Measurements from ENCODE around the gene FKBP10. TPM values are rescaled to one million over a fixed set of nuclear protein-coding genes. Genes with fewer than 3 reads are reported as not detected.

FKBP10 gene
- total and polyA plus RNA-seq, 7 experiments from 2014 or later = 0.34 to 0.76 TPM; not detected in 5

DNA sequence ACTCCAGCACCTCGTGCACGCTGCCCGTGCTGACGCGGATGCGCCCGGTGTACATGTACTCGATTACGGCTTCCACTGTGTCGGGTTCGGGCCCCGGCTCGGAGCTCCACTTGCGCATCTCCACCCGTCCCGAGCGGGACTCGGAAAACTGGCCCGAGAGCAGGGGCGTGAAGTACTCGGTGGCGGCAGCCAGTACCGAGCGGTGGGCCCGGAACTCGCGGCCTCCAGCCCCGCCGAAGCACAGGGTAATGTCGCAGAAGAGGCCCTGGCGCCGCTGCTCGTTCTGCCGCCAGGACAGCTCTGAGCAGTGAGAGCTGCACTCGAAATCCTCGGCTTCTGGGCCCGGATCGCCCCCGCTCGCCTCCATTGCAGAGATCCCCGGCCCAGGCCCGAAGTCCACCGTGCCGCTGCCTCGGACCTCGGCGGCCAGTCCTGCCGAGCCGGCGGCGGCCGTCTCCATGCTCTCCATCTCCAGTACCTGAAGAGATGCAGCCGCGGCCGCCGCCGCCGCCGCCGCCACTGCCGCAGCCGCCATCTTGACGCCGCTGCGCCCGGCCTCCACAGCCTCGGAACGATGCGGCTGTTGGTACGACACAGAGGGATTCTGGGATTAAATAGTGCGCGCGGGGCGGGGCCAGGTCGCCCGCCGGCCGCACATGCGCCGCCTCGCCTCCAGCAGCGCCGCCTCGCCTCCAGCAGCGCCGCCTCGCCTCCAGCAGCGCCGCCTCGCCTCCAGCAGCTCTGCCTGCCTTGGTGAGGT is 52.2 kb downstream of the FKBP10 start, which contains the start of gene KLHL11:
Gene KLHL11 (minus strand): TSS at position 588 of the 760 bp plus-strand sequence. CDS start 53 bp downstream, at position 535.
- Histone ChIP-seq H3K9me3 (ENCODE audit: control insufficient read depth in 2 of 3, low read length in 3 of 3) (no peaks in the 10 kb centered on the region), H3K27ac (ENCODE audit: low read depth, low read length) (peak within 1 kb of the TSS; percentile 90), H3K4me1 (ENCODE audit: control insufficient read depth in 2 of 2, insufficient read depth in 2 of 2, low read length in 2 of 2) (peaks cover 25 to 31% of the 10 kb centered on the region in 2 donors), H3K4me3 (ENCODE audit: low read length) (peak within 1 kb of the TSS; percentile 89), H3K27me3 (ENCODE audit: control insufficient read depth in 2 of 2, insufficient read depth in 2 of 2, low read length in 2 of 2) (no peaks in the 10 kb centered on the region), H3K36me3 (ENCODE audit: control insufficient read depth in 2 of 3, insufficient read depth in 3 of 3, low read length in 3 of 3) (peaks cover 0 to 27% (median 0%) of the 10 kb centered on the region in 3 experiments)
- Mint-ChIP-seq H3K27ac (peak within 1 kb of the TSS in 4 of 9 donors; percentile 73 to 92 (median 90)), H3K9me3 (peaks cover 0 to 2% (median 0%) of the 10 kb centered on the region in 11 donors), H3K4me3 (no peak within 1 kb of the TSS), H3K36me3 (peaks cover 0 to 9% (median 7%) of the 10 kb centered on the region in 5 donors), H3K27me3 (no peaks in the 10 kb centered on the region), H3K4me1 (peaks cover 15 to 43% (median 32%) of the 10 kb centered on the region in 7 donors)
- peak; percentile 78 to 88 (median 86) for DNase-seq
- peak; percentile 97 for ATAC-seq
- POLR2A ChIA-PET = interaction anchor here (1.2 to 3.0 kb wide), 8 partner anchors 13 to 1646 kb away, joined by 4 to 17 read pairs (median 10); partner anchors contain the start of genes ACLY, DNAJC7, EIF1 and KLHL10
- CTCF ChIA-PET = interaction anchor here (0.7 kb wide), 1 partner anchor 66 kb away, joined by 3 read pairs; the partner anchor contains the start of gene ODAD4
- intact Hi-C loops (cut with micrococcal nuclease) = loop anchor here (1.0 to 10.0 kb wide), 12 partner anchors 29 to 1218 kb away; partner anchors contain the start of genes NT5C3B (in 2 of the 2), CNP (in 1 of the 2), DNAJC7 (in 1 of the 2) and EIF1 (in 1 of the 2)

DNA sequence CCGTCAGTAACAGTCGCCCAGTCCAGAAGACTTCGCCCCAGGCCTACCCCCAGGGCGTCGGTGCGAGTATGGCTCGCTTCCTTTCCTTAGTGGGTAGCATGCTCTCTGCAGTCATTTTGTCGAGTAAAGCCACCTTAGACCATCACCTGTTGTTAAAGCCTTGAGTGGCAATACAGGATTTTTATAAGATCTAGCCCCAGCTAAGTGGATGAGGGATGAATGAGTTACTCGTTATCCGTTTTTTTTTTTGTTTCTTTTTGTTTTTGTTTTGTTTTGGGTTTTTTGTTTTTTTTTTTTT is 52.7 kb downstream of the FKBP10 start:
- H3K27ac Mint-ChIP-seq = peak overlapping the region in 4 of 9 donors; percentile 73 to 92 (median 90)
- H3K36me3 Mint-ChIP-seq = peaks cover 0 to 12% (median 9%) of the 10 kb centered on the region in 5 donors
- H3K4me1 Mint-ChIP-seq = peaks cover 13 to 38% (median 27%) of the 10 kb centered on the region in 7 donors
- H3K4me3 Mint-ChIP-seq = no peak overlapping the region
- Histone ChIP-seq H3K4me1 (ENCODE audit: control insufficient read depth in 2 of 2, insufficient read depth in 2 of 2, low read length in 2 of 2) (peaks cover 25 to 28% of the 10 kb centered on the region in 2 donors), H3K4me3 (ENCODE audit: low read length) (peak overlapping the region; percentile 44), H3K9me3 (ENCODE audit: control insufficient read depth in 2 of 3, low read length in 3 of 3) (no peaks in the 10 kb centered on the region), H3K27me3 (ENCODE audit: control insufficient read depth in 2 of 2, insufficient read depth in 2 of 2, low read length in 2 of 2) (no peaks in the 10 kb centered on the region), H3K36me3 (ENCODE audit: control insufficient read depth in 2 of 3, insufficient read depth in 3 of 3, low read length in 3 of 3) (peaks cover 0 to 32% (median 0%) of the 10 kb centered on the region in 3 experiments), H3K27ac (ENCODE audit: low read depth, low read length) (peak overlapping the region; percentile 90)
- CTCF ChIA-PET = interaction anchor here (0.7 kb wide), 2 partner anchors 16 to 1602 kb away, joined by 3 to 4 read pairs; no protein-coding TSS in a partner anchor
- POLR2A ChIA-PET = interaction anchor here (0.6 to 3.0 kb wide), 8 partner anchors 29 to 1646 kb away, joined by 3 to 17 read pairs (median 6); partner anchors contain the start of genes ACLY, DNAJC7, EIF1 and KLHL10
- no peaks in the 10 kb centered on the region for H3K27me3 Mint-ChIP-seq
- DNase-seq (no peak), ATAC-seq (no peak)
- intact Hi-C loops (cut with micrococcal nuclease) = loop anchor here (1.0 to 10.0 kb wide), 12 partner anchors 29 to 1218 kb away; partner anchors contain the start of genes NT5C3B (in 2 of the 2), CNP (in 1 of the 2), DNAJC7 (in 1 of the 2) and EIF1 (in 1 of the 2)
- H3K9me3 Mint-ChIP-seq = peaks cover 0 to 2% (median 0%) of the 10 kb centered on the region in 11 donors

DNA sequence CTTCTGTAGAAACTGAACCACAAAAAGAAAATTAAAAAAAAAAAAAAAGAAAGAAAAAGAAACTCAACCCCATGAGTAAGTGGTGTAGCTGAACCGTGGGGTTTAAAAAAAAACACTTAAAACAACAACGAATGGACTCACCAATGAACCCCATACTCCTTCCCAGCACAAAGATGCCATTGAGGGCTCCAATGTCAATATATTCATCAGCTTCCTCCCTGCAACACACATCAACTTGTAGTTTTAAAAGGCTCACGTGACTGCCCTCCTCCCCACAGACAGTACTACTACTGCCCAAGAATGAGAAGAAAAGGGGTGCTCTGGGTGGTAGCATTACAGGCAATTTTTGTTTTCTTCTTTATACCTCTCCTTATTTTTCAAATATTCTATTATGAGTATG is 55.8 kb downstream of the FKBP10 start:
- intact Hi-C loops (cut with micrococcal nuclease) = loop anchor here (5.0 to 10.0 kb wide), 4 partner anchors 134 to 1221 kb away; partner anchors contain the start of genes DNAJC7 (in 1 of the 2), HAP1 (in 1 of the 2), NAGLU (in 1 of the 2) and SMARCE1 (in 1 of the 2)
- DNase-seq (no peak), ATAC-seq (no peak)
- peak overlapping the region in 8 of 9 donors; percentile 2 to 87 (median 64) for H3K27ac Mint-ChIP-seq
- H3K27ac ChIP-seq (ENCODE audit: low read depth, low read length) = no peak overlapping the region
- POLR2A ChIA-PET = interaction anchor here (0.8 kb wide), 1 partner anchor 310 kb away, joined by 3 read pairs; no protein-coding TSS in a partner anchor
- H3K4me3 ChIP-seq (ENCODE audit: low read length) = no peak overlapping the region
- peak overlapping the region in 4 of 10 donors; percentile 6 to 51 (median 25) for H3K4me3 Mint-ChIP-seq
- peaks cover 0 to 3% (median 0%) of the 10 kb centered on the region in 11 donors for H3K9me3 Mint-ChIP-seq
- peaks cover 0 to 32% (median 12%) of the 10 kb centered on the region in 7 donors for H3K4me1 Mint-ChIP-seq
- H3K27me3 Mint-ChIP-seq = no peaks in the 10 kb centered on the region
- H3K36me3 Mint-ChIP-seq = peaks cover 0 to 37% (median 9%) of the 10 kb centered on the region in 5 donors
- no peaks in the 10 kb centered on the region for H3K27me3 ChIP-seq (ENCODE audit: control insufficient read depth in 2 of 2, insufficient read depth in 2 of 2, low read length in 2 of 2)
- H3K4me1 ChIP-seq (ENCODE audit: control insufficient read depth in 2 of 2, insufficient read depth in 2 of 2, low read length in 2 of 2) = peaks cover 6 to 10% of the 10 kb centered on the region in 2 donors
- no peaks in the 10 kb centered on the region for H3K9me3 ChIP-seq (ENCODE audit: control insufficient read depth in 2 of 3, low read length in 3 of 3)
- CTCF ChIA-PET = no interaction called here
- H3K36me3 ChIP-seq (ENCODE audit: control insufficient read depth in 2 of 3, insufficient read depth in 3 of 3, low read length in 3 of 3) = peaks cover 0 to 54% (median 3%) of the 10 kb centered on the region in 3 experiments

DNA sequence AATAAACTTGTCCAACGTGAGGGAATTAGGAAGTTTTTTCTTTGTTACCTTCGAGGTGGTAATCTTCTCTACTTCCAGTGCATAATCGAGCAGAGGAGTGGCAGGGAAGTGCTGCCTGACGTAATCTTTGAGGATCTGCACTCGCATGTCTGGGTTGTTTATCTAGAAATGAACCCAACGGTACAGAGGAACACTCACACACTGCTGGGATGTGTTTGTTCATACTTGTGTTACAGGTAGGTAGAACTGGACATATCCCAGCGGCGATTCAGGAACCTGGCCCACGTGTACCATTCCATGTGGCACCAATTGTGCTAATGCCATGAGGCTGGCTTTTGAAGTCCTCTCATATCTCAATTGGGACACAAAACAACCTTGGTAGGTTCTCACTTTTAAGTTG is 56.6 kb downstream of the FKBP10 start:
- H3K27ac Mint-ChIP-seq = peak overlapping the region in 4 of 9 donors; percentile 13 to 68 (median 42)
- H3K4me1 ChIP-seq (ENCODE audit: control insufficient read depth in 2 of 2, insufficient read depth in 2 of 2, low read length in 2 of 2) = peaks cover 0 to 1% of the 10 kb centered on the region in 2 donors
- peak overlapping the region in 1 of 10 donors; percentile 44 for H3K4me3 Mint-ChIP-seq
- peaks cover 0 to 32% (median 12%) of the 10 kb centered on the region in 7 donors for H3K4me1 Mint-ChIP-seq
- no peak overlapping the region for H3K4me3 ChIP-seq (ENCODE audit: low read length)
- intact Hi-C loops (cut with micrococcal nuclease) = loop anchor here (5.0 to 10.0 kb wide), 4 partner anchors 135 to 1222 kb away; partner anchors contain the start of genes DNAJC7 (in 1 of the 2), HAP1 (in 1 of the 2), NAGLU (in 1 of the 2) and SMARCE1 (in 1 of the 2)
- POLR2A ChIA-PET = interaction anchor here (0.8 kb wide), 1 partner anchor 310 kb away, joined by 3 read pairs; no protein-coding TSS in a partner anchor
- no peaks in the 10 kb centered on the region for H3K9me3 ChIP-seq (ENCODE audit: control insufficient read depth in 2 of 3, low read length in 3 of 3)
- peaks cover 0 to 61% (median 3%) of the 10 kb centered on the region in 3 experiments for H3K36me3 ChIP-seq (ENCODE audit: control insufficient read depth in 2 of 3, insufficient read depth in 3 of 3, low read length in 3 of 3)
- DNase-seq = no peak
- H3K27me3 Mint-ChIP-seq = no peaks in the 10 kb centered on the region
- no peaks in the 10 kb centered on the region for H3K27me3 ChIP-seq (ENCODE audit: control insufficient read depth in 2 of 2, insufficient read depth in 2 of 2, low read length in 2 of 2)
- CTCF ChIA-PET = no interaction called here
- no peak for ATAC-seq
- no peak overlapping the region for H3K27ac ChIP-seq (ENCODE audit: low read depth, low read length)
- peaks cover 0 to 3% (median 0%) of the 10 kb centered on the region in 11 donors for H3K9me3 Mint-ChIP-seq
- H3K36me3 Mint-ChIP-seq = peaks cover 0 to 39% (median 9%) of the 10 kb centered on the region in 5 donors

GRCh38 chr17:41870097-41870496 is 57.3 kb downstream of the FKBP10 start:
- ChIA-PET POLR2A (no interaction called here), CTCF (no interaction called here)
- Mint-ChIP-seq H3K36me3 (peaks cover 0 to 39% (median 9%) of the 10 kb centered on the region in 5 donors), H3K4me3 (no peak overlapping the region), H3K4me1 (peaks cover 0 to 32% (median 12%) of the 10 kb centered on the region in 7 donors), H3K27ac (peak overlapping the region in 4 of 9 donors; percentile 28 to 68 (median 50)), H3K9me3 (peaks cover 0 to 3% (median 0%) of the 10 kb centered on the region in 11 donors), H3K27me3 (no peaks in the 10 kb centered on the region)
- Histone ChIP-seq H3K4me3 (ENCODE audit: low read length) (no peak overlapping the region), H3K9me3 (ENCODE audit: control insufficient read depth in 2 of 3, low read length in 3 of 3) (no peaks in the 10 kb centered on the region), H3K36me3 (ENCODE audit: control insufficient read depth in 2 of 3, insufficient read depth in 3 of 3, low read length in 3 of 3) (peaks cover 0 to 58% (median 3%) of the 10 kb centered on the region in 3 experiments), H3K27me3 (ENCODE audit: control insufficient read depth in 2 of 2, insufficient read depth in 2 of 2, low read length in 2 of 2) (no peaks in the 10 kb centered on the region), H3K27ac (ENCODE audit: low read depth, low read length) (no peak overlapping the region), H3K4me1 (ENCODE audit: control insufficient read depth in 2 of 2, insufficient read depth in 2 of 2, low read length in 2 of 2) (no peaks in the 10 kb centered on the region)
- DNase-seq (no peak), ATAC-seq (no peak)
- intact Hi-C loops (cut with micrococcal nuclease) = no loop called here

DNA sequence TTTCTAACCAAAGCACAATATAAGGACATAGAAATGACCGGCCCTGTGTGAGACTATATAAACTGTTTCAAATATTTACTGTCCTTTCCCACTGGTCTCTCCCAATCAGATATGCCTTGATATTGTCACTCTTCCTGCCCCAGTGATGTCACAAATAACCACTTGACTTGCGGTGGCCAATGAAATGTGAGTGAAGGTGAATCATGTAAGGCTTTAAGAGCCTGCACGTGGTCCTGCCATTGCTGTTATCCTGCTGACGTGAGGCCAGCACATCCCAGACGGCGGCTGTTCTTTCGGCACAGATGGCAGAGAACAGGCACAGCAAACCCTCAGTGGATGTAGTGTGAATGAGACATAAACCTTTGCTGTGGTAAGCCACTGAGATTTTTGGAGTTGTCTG is 57.8 kb downstream of the FKBP10 start:
- intact Hi-C loops (cut with micrococcal nuclease) = no loop called here
- peaks cover 0 to 2% (median 0%) of the 10 kb centered on the region in 11 donors for H3K9me3 Mint-ChIP-seq
- no peaks in the 10 kb centered on the region for H3K9me3 ChIP-seq (ENCODE audit: control insufficient read depth in 2 of 3, low read length in 3 of 3)
- H3K4me3 Mint-ChIP-seq = no peak overlapping the region
- no peak overlapping the region for H3K4me3 ChIP-seq (ENCODE audit: low read length)
- H3K36me3 Mint-ChIP-seq = peaks cover 0 to 39% (median 9%) of the 10 kb centered on the region in 5 donors
- peaks cover 0 to 29% (median 12%) of the 10 kb centered on the region in 7 donors for H3K4me1 Mint-ChIP-seq
- no peak overlapping the region for H3K27ac ChIP-seq (ENCODE audit: low read depth, low read length)
- peak overlapping the region in 6 of 9 donors; percentile 5 to 66 (median 30) for H3K27ac Mint-ChIP-seq
- no peaks in the 10 kb centered on the region for H3K4me1 ChIP-seq (ENCODE audit: control insufficient read depth in 2 of 2, insufficient read depth in 2 of 2, low read length in 2 of 2)
- POLR2A ChIA-PET = no interaction called here
- H3K27me3 ChIP-seq (ENCODE audit: control insufficient read depth in 2 of 2, insufficient read depth in 2 of 2, low read length in 2 of 2) = no peaks in the 10 kb centered on the region
- CTCF ChIA-PET = no interaction called here
- ATAC-seq = no peak
- DNase-seq = no peak
- H3K36me3 ChIP-seq (ENCODE audit: control insufficient read depth in 2 of 3, insufficient read depth in 3 of 3, low read length in 3 of 3) = peaks cover 0 to 58% (median 3%) of the 10 kb centered on the region in 3 experiments
- H3K27me3 Mint-ChIP-seq = no peaks in the 10 kb centered on the region

All from naive thymus-derived CD4-positive, alpha-beta T cell (primary cell).